GM10266 (cell line): ENCODE data around the gene MORC1.

Source experiments
- DNase-seq: peaks from one replicate; pipeline ENCODE4 v3.0.0; 2012; ENCODE audit errors: extremely low spot score
- CTCF ChIP-seq: IDR thresholded peaks from 2 replicates; pipeline ENCODE4 v1.5.1; 2012; ENCODE audit warnings: mild to moderate bottlenecking, low read depth; ENCODE audit not compliant: control insufficient read depth, insufficient read depth; ENCODE audit errors: missing control alignments

The MORC1 gene

GRCh38 chr3:109021556-109021955, 96.4 kb downstream of the MORC1 start:
- no peak for DNase-seq

GRCh38 chr3:109018828-109019227, 99.1 kb downstream of the MORC1 start:
- TF ChIP-seq CTCF: peak; percentile 25
- DNase-seq: no peak

More at GRCh38 chr3:109021556-109021955, 96.4 kb downstream of the MORC1 start:
- no peak for TF ChIP-seq CTCF

GRCh38 chr3:109005443-109005842, 112.5 kb downstream of the MORC1 start:
- no peak for DNase-seq
- TF ChIP-seq CTCF: no peak

GRCh38 chr3:108998436-108998835, 119.5 kb downstream of the MORC1 start:
- no peak for DNase-seq
- TF ChIP-seq CTCF: no peak

- TF ChIP-seq CTCF: no peak
- DNase-seq: no peak
Measured at GRCh38 chr3:108985844-108986243, 132.1 kb downstream of the MORC1 start.

- TF ChIP-seq CTCF: no peak
- no peak for DNase-seq
Measured at GRCh38 chr3:108983051-108983450, 134.9 kb downstream of the MORC1 start.

GRCh38 chr3:108976058-108976457, 141.9 kb downstream of the MORC1 start:
- no peak for DNase-seq
- no peak for TF ChIP-seq CTCF
